ENCODE data around the gene MITD1.
"Not testable (repeated sequence)": the region's sequence is repeated elsewhere in the genome, so short reads cannot be mapped to it uniquely, and the experiment has no call there.

The MITD1 gene

GRCh38 chr2:99180755-99181623 is at the start of gene MITD1, which contains the start of gene MRPL30:
Gene MITD1, minus strand, starts transcription at chr2:99181058. Its CDS starts 77 bp downstream, at chr2:99180981.
Gene MRPL30, plus strand, starts transcription at chr2:99181184. Its CDS starts 5,020 bp downstream, at chr2:99186204.
- Histone ChIP-seq H3K27me3 (ENCODE audit: control insufficient read depth, insufficient read depth, low read length) (no peaks in the 10 kb centered on the region), H3K4me1 (ENCODE audit: control insufficient read depth, insufficient read depth, low read length) (no peaks in the 10 kb centered on the region), H3K9ac (ENCODE audit: low read depth, low read length) (peak within 1 kb of the TSS; percentile 76), H3K9me3 (ENCODE audit: control insufficient read depth, insufficient read depth, low read length) (no peaks in the 10 kb centered on the region), H3K36me3 (ENCODE audit: control insufficient read depth, insufficient read depth, low read length) (no peaks in the 10 kb centered on the region), H3K4me3 (ENCODE audit: low read depth, low read length) (peak within 1 kb of the TSS; percentile 94)

- Histone ChIP-seq H3K4me1 (ENCODE audit: control insufficient read depth, insufficient read depth, low read length) (no peaks in the 10 kb centered on the region), H3K36me3 (ENCODE audit: control insufficient read depth, insufficient read depth, low read length) (no peaks in the 10 kb centered on the region), H3K27me3 (ENCODE audit: control insufficient read depth, insufficient read depth, low read length) (no peaks in the 10 kb centered on the region), H3K9ac (ENCODE audit: low read depth, low read length) (no peak overlapping the region), H3K4me3 (ENCODE audit: low read depth, low read length) (no peak overlapping the region), H3K9me3 (ENCODE audit: control insufficient read depth, insufficient read depth, low read length) (no peaks in the 10 kb centered on the region)
These were observed 37.2 kb upstream of the MITD1 start for GRCh38 chr2:99217929-99218501.

GRCh38 chr2:99216096-99216495 is 35.2 kb upstream of the MITD1 start:
- Histone ChIP-seq H3K9ac (ENCODE audit: low read depth, low read length) (no peak overlapping the region), H3K9me3 (ENCODE audit: control insufficient read depth, insufficient read depth, low read length) (no peaks in the 10 kb centered on the region), H3K36me3 (ENCODE audit: control insufficient read depth, insufficient read depth, low read length) (no peaks in the 10 kb centered on the region), H3K4me3 (ENCODE audit: low read depth, low read length) (no peak overlapping the region), H3K27me3 (ENCODE audit: control insufficient read depth, insufficient read depth, low read length) (no peaks in the 10 kb centered on the region), H3K4me1 (ENCODE audit: control insufficient read depth, insufficient read depth, low read length) (no peaks in the 10 kb centered on the region)

- H3K4me1 ChIP-seq (ENCODE audit: control insufficient read depth, insufficient read depth, low read length) = no peaks in the 10 kb centered on the region
- no peak overlapping the region for H3K9ac ChIP-seq (ENCODE audit: low read depth, low read length)
- H3K4me3 ChIP-seq (ENCODE audit: low read depth, low read length) = no peak overlapping the region
- H3K27me3 ChIP-seq (ENCODE audit: control insufficient read depth, insufficient read depth, low read length) = no peaks in the 10 kb centered on the region
- H3K36me3 ChIP-seq (ENCODE audit: control insufficient read depth, insufficient read depth, low read length) = no peaks in the 10 kb centered on the region
- H3K9me3 ChIP-seq (ENCODE audit: control insufficient read depth, insufficient read depth, low read length) = no peaks in the 10 kb centered on the region
These were observed 24.6 kb upstream of the MITD1 start for GRCh38 chr2:99205491-99205890.

GRCh38 chr2:99201959-99202678 is 21.3 kb upstream of the MITD1 start:
- H3K9me3 ChIP-seq (ENCODE audit: control insufficient read depth, insufficient read depth, low read length) = no peaks in the 10 kb centered on the region
- no peak overlapping the region for H3K9ac ChIP-seq (ENCODE audit: low read depth, low read length)
- no peak overlapping the region for H3K4me3 ChIP-seq (ENCODE audit: low read depth, low read length)
- peaks cover 4% of the 10 kb centered on the region for H3K36me3 ChIP-seq (ENCODE audit: control insufficient read depth, insufficient read depth, low read length)
- H3K27me3 ChIP-seq (ENCODE audit: control insufficient read depth, insufficient read depth, low read length) = no peaks in the 10 kb centered on the region
- no peaks in the 10 kb centered on the region for H3K4me1 ChIP-seq (ENCODE audit: control insufficient read depth, insufficient read depth, low read length)

GRCh38 chr2:99200076-99200800 is 19.4 kb upstream of the MITD1 start:
- Histone ChIP-seq H3K4me1 (ENCODE audit: control insufficient read depth, insufficient read depth, low read length) (no peaks in the 10 kb centered on the region), H3K36me3 (ENCODE audit: control insufficient read depth, insufficient read depth, low read length) (peaks cover 11% of the 10 kb centered on the region), H3K27me3 (ENCODE audit: control insufficient read depth, insufficient read depth, low read length) (no peaks in the 10 kb centered on the region), H3K4me3 (ENCODE audit: low read depth, low read length) (no peak overlapping the region), H3K9ac (ENCODE audit: low read depth, low read length) (no peak overlapping the region), H3K9me3 (ENCODE audit: control insufficient read depth, insufficient read depth, low read length) (no peaks in the 10 kb centered on the region)

GRCh38 chr2:99198103-99198841 is 17.4 kb upstream of the MITD1 start:
- Histone ChIP-seq H3K4me3 (ENCODE audit: low read depth, low read length) (no peak overlapping the region), H3K36me3 (ENCODE audit: control insufficient read depth, insufficient read depth, low read length) (peaks cover 11% of the 10 kb centered on the region)

GRCh38 chr2:99192364-99192763 is 11.5 kb upstream of the MITD1 start:
- not testable (repeated sequence) for H3K27me3 ChIP-seq (ENCODE audit: control insufficient read depth, insufficient read depth, low read length); H3K4me1 ChIP-seq (ENCODE audit: control insufficient read depth, insufficient read depth, low read length); H3K9ac ChIP-seq (ENCODE audit: low read depth, low read length); H3K9me3 ChIP-seq (ENCODE audit: control insufficient read depth, insufficient read depth, low read length); H3K4me3 ChIP-seq (ENCODE audit: low read depth, low read length); H3K36me3 ChIP-seq (ENCODE audit: control insufficient read depth, insufficient read depth, low read length)

More at GRCh38 chr2:99198103-99198841, 17.4 kb upstream of the MITD1 start:
- Histone ChIP-seq H3K27me3 (ENCODE audit: control insufficient read depth, insufficient read depth, low read length) (no peaks in the 10 kb centered on the region), H3K9ac (ENCODE audit: low read depth, low read length) (no peak overlapping the region), H3K9me3 (ENCODE audit: control insufficient read depth, insufficient read depth, low read length) (no peaks in the 10 kb centered on the region), H3K4me1 (ENCODE audit: control insufficient read depth, insufficient read depth, low read length) (no peaks in the 10 kb centered on the region)

GRCh38 chr2:99190548-99190947 is 9.7 kb upstream of the MITD1 start:
- Histone ChIP-seq H3K36me3 (ENCODE audit: control insufficient read depth, insufficient read depth, low read length) (no peaks in the 10 kb centered on the region), H3K9ac (ENCODE audit: low read depth, low read length) (no peak overlapping the region), H3K27me3 (ENCODE audit: control insufficient read depth, insufficient read depth, low read length) (no peaks in the 10 kb centered on the region), H3K4me1 (ENCODE audit: control insufficient read depth, insufficient read depth, low read length) (no peaks in the 10 kb centered on the region), H3K4me3 (ENCODE audit: low read depth, low read length) (no peak overlapping the region), H3K9me3 (ENCODE audit: control insufficient read depth, insufficient read depth, low read length) (no peaks in the 10 kb centered on the region)

- no peak overlapping the region for H3K9ac ChIP-seq (ENCODE audit: low read depth, low read length)
- H3K27me3 ChIP-seq (ENCODE audit: control insufficient read depth, insufficient read depth, low read length) = no peaks in the 10 kb centered on the region
- H3K4me3 ChIP-seq (ENCODE audit: low read depth, low read length) = no peak overlapping the region
- H3K9me3 ChIP-seq (ENCODE audit: control insufficient read depth, insufficient read depth, low read length) = no peaks in the 10 kb centered on the region
- no peaks in the 10 kb centered on the region for H3K36me3 ChIP-seq (ENCODE audit: control insufficient read depth, insufficient read depth, low read length)
- no peaks in the 10 kb centered on the region for H3K4me1 ChIP-seq (ENCODE audit: control insufficient read depth, insufficient read depth, low read length)
These were observed 7.5 kb upstream of the MITD1 start for GRCh38 chr2:99188357-99188756.

- no peak overlapping the region for H3K9ac ChIP-seq (ENCODE audit: low read depth, low read length)
- no peaks in the 10 kb centered on the region for H3K36me3 ChIP-seq (ENCODE audit: control insufficient read depth, insufficient read depth, low read length)
- no peaks in the 10 kb centered on the region for H3K9me3 ChIP-seq (ENCODE audit: control insufficient read depth, insufficient read depth, low read length)
- no peaks in the 10 kb centered on the region for H3K4me1 ChIP-seq (ENCODE audit: control insufficient read depth, insufficient read depth, low read length)
- no peaks in the 10 kb centered on the region for H3K27me3 ChIP-seq (ENCODE audit: control insufficient read depth, insufficient read depth, low read length)
- H3K4me3 ChIP-seq (ENCODE audit: low read depth, low read length) = no peak overlapping the region
These were observed 6.2 kb upstream of the MITD1 start for GRCh38 chr2:99187011-99187410.
